Parathyroid adenoma (tissue), 2 donors: ENCODE data around the gene DSG4.

Experiments used
- H2AFZ ChIP-seq: fragments of 300-600 bp; sonication (generic); one replicate; pipeline ENCODE4 v1.7.0; 2017; ENCODE audit warnings: antibody characterized with exemption, mild to moderate bottlenecking
- H3K27ac ChIP-seq: fragments of 300-600 bp; sonication (generic); one replicate; pipeline ENCODE4 v1.7.0; 2017
- H3K27me3 ChIP-seq: fragments of 300-600 bp; sonication (generic); one replicate; pipeline ENCODE4 v1.7.0; 2017; ENCODE audit warnings: low read length; ENCODE audit not compliant: control insufficient read depth, insufficient read depth
- H3K36me3 ChIP-seq: fragments of 300-600 bp; sonication (generic); one replicate; pipeline ENCODE4 v1.7.0; 2017; ENCODE audit warnings: low read length; ENCODE audit not compliant: control insufficient read depth, insufficient read depth
- H3K4me1 ChIP-seq: fragments of 300-600 bp; sonication (generic); one replicate; pipeline ENCODE4 v1.7.0; 2017; ENCODE audit warnings: control low read depth
- H3K4me2 ChIP-seq: fragments of 300-600 bp; sonication (generic); one replicate; pipeline ENCODE4 v1.7.0; 2017; ENCODE audit warnings: low read length
- H3K4me3 ChIP-seq: fragments of 300-600 bp; sonication (generic); one replicate; pipeline ENCODE4 v1.7.0; 2017; ENCODE audit warnings: low read depth, low read length
- H3K79me2 ChIP-seq: fragments of 300-600 bp; sonication (generic); one replicate; pipeline ENCODE4 v1.7.0; 2017; ENCODE audit warnings: control low read depth
- H3K9ac ChIP-seq: fragments of 300-600 bp; sonication (generic); one replicate; pipeline ENCODE4 v1.7.0; 2017; ENCODE audit warnings: mild to moderate bottlenecking
- H3K9me3 ChIP-seq: fragments of 300-600 bp; sonication (generic); one replicate; pipeline ENCODE4 v1.7.0; 2017; ENCODE audit warnings: low read length; ENCODE audit not compliant: control insufficient read depth
- CTCF ChIP-seq: fragments of 300-600 bp; sonication (generic); IDR thresholded peaks from one replicate; pipeline ENCODE4 v1.7.0; 2017; ENCODE audit warnings: antibody characterized with exemption, mild to moderate bottlenecking
- donor health status: primary hyperparathyroidism.

DSG4 gene

GRCh38 chr18:31430072-31430471 is 53.5 kb downstream of the DSG4 start:
- no peak for TF ChIP-seq CTCF
- Histone ChIP-seq H3K4me1 (no peaks in the 10 kb centered on the region), H3K9me3 (no peaks in the 10 kb centered on the region), H3K36me3 (no peaks in the 10 kb centered on the region), H3K4me2 (no peak overlapping the region), H2AFZ (no peak overlapping the region), H3K9ac (no peak overlapping the region), H3K27me3 (no peaks in the 10 kb centered on the region), H3K79me2 (no peaks in the 10 kb centered on the region), H3K27ac (no peak overlapping the region), H3K4me3 (no peak overlapping the region)

GRCh38 chr18:31430554-31430953 is 54.0 kb downstream of the DSG4 start:
- Histone ChIP-seq H3K36me3 (no peaks in the 10 kb centered on the region), H3K4me2 (no peak overlapping the region), H3K4me3 (no peak overlapping the region), H3K27ac (no peak overlapping the region), H2AFZ (no peak overlapping the region), H3K79me2 (no peaks in the 10 kb centered on the region), H3K27me3 (no peaks in the 10 kb centered on the region), H3K4me1 (no peaks in the 10 kb centered on the region), H3K9me3 (no peaks in the 10 kb centered on the region), H3K9ac (no peak overlapping the region)
- TF ChIP-seq CTCF, result no peak

GRCh38 chr18:31432316-31432715 is 55.7 kb downstream of the DSG4 start:
- H3K36me3 ChIP-seq, result no peaks in the 10 kb centered on the region
- H3K79me2 ChIP-seq, result no peaks in the 10 kb centered on the region
- no peak overlapping the region for H2AFZ ChIP-seq
- no peak overlapping the region for H3K27ac ChIP-seq
- no peak overlapping the region for H3K4me3 ChIP-seq
- H3K4me2 ChIP-seq, result no peak overlapping the region
- H3K9me3 ChIP-seq, result no peaks in the 10 kb centered on the region
- no peak overlapping the region for H3K9ac ChIP-seq
- no peaks in the 10 kb centered on the region for H3K4me1 ChIP-seq
- no peak for TF ChIP-seq CTCF
- H3K27me3 ChIP-seq, result no peaks in the 10 kb centered on the region

- H3K4me1 ChIP-seq, result no peaks in the 10 kb centered on the region
Measured at GRCh38 chr18:31436825-31437224, 60.2 kb downstream of the DSG4 start.

More at GRCh38 chr18:31436825-31437224, 60.2 kb downstream of the DSG4 start:
- Histone ChIP-seq H3K79me2 (no peaks in the 10 kb centered on the region), H3K36me3 (no peaks in the 10 kb centered on the region), H3K27ac (no peak overlapping the region), H3K27me3 (no peaks in the 10 kb centered on the region), H3K4me2 (no peak overlapping the region), H2AFZ (no peak overlapping the region), H3K9me3 (no peaks in the 10 kb centered on the region), H3K4me3 (no peak overlapping the region), H3K9ac (no peak overlapping the region)
- peak; percentile 26 for TF ChIP-seq CTCF
